Measurements from ENCODE around the gene LRRC75B. TPM values are rescaled to one million over a fixed set of nuclear protein-coding genes. Genes with fewer than 3 reads are reported as not detected.
"Not testable (repeated sequence)": the region's sequence is repeated elsewhere in the genome, so short reads cannot be mapped to it uniquely, and the experiment has no call there.

The LRRC75B gene
- total and polyA plus RNA-seq, 2 donors (not counting 3 experiments of a cell fraction or from before 2014, with no cell fraction given), result 8.9 to 15.0 TPM

GRCh38 chr22:24614794-24615193 is 21.9 kb upstream of the LRRC75B start:
- H3K4me2 ChIP-seq (ENCODE audit: insufficient read depth, low read length); DNase-seq (ENCODE audit: low read depth, low spot score); H3K4me3 ChIP-seq (replicated peaks in 1 of 3; ENCODE audit: insufficient read depth in 1 of 3, low read depth in 1 of 3, low read length in 3 of 3); FAIRE-seq; H3K27me3 ChIP-seq (ENCODE audit: control insufficient read depth in 2 of 2, insufficient read depth in 2 of 2, low read length in 2 of 2); H3K9me3 ChIP-seq (replicated peaks; ENCODE audit: control insufficient read depth, insufficient read depth, low read length); H2AFZ ChIP-seq (ENCODE audit: low read depth, low read length); BruUV-seq (replicated peaks); H3K79me2 ChIP-seq (ENCODE audit: control insufficient read depth, insufficient read depth, low read length); dilution Hi-C loops (cut with MboI; ENCODE audit: extremely low pct_ligation_motif_present, low sequenced_read_pairs); H4K20me1 ChIP-seq (replicated peaks; ENCODE audit: control insufficient read depth, extremely low read depth, insufficient read depth, low read length); H3K4me1 ChIP-seq (ENCODE audit: control insufficient read depth, extremely low read depth, insufficient read depth, low read length); H3K27ac ChIP-seq (ENCODE audit: insufficient read depth, low read depth, low read length); H3K36me3 ChIP-seq (ENCODE audit: control insufficient read depth in 2 of 2, extremely low read depth in 1 of 2, insufficient read depth in 2 of 2, low read length in 2 of 2); H3K9me1 ChIP-seq (replicated peaks; ENCODE audit: control insufficient read depth, extremely low read depth, insufficient read depth, low read length); POLR2A ChIA-PET; H3K9ac ChIP-seq (replicated peaks; ENCODE audit: extremely low read depth, insufficient read depth, low read length); intact Hi-C loops (cut with micrococcal nuclease): not testable (repeated sequence)
- CTCF ChIA-PET, result interaction anchor here (1.8 kb wide), 1 partner anchor 158 kb away, joined by 4 read pairs; no protein-coding TSS in a partner anchor

GRCh38 chr22:24609888-24610287 is 17.0 kb upstream of the LRRC75B start:
- H3K79me2 ChIP-seq (ENCODE audit: control insufficient read depth, insufficient read depth, low read length); CTCF ChIA-PET; POLR2A ChIA-PET; H3K4me2 ChIP-seq (ENCODE audit: insufficient read depth, low read length); DNase-seq (ENCODE audit: low read depth, low spot score); H2AFZ ChIP-seq (ENCODE audit: low read depth, low read length); H3K9ac ChIP-seq (replicated peaks; ENCODE audit: extremely low read depth, insufficient read depth, low read length); FAIRE-seq; dilution Hi-C loops (cut with MboI; ENCODE audit: extremely low pct_ligation_motif_present, low sequenced_read_pairs); BruUV-seq (replicated peaks); H3K27me3 ChIP-seq (ENCODE audit: control insufficient read depth in 2 of 2, insufficient read depth in 2 of 2, low read length in 2 of 2); H3K4me3 ChIP-seq (replicated peaks in 1 of 3; ENCODE audit: insufficient read depth in 1 of 3, low read depth in 1 of 3, low read length in 3 of 3); intact Hi-C loops (cut with micrococcal nuclease); H3K9me1 ChIP-seq (replicated peaks; ENCODE audit: control insufficient read depth, extremely low read depth, insufficient read depth, low read length); H3K36me3 ChIP-seq (ENCODE audit: control insufficient read depth in 2 of 2, extremely low read depth in 1 of 2, insufficient read depth in 2 of 2, low read length in 2 of 2); H3K27ac ChIP-seq (ENCODE audit: insufficient read depth, low read depth, low read length); H3K9me3 ChIP-seq (replicated peaks; ENCODE audit: control insufficient read depth, insufficient read depth, low read length); H3K4me1 ChIP-seq (ENCODE audit: control insufficient read depth, extremely low read depth, insufficient read depth, low read length); H4K20me1 ChIP-seq (replicated peaks; ENCODE audit: control insufficient read depth, extremely low read depth, insufficient read depth, low read length): not testable (repeated sequence)

GRCh38 chr22:24608327-24608726 is 15.5 kb upstream of the LRRC75B start:
- H3K9me3 ChIP-seq (replicated peaks; ENCODE audit: control insufficient read depth, insufficient read depth, low read length); H3K79me2 ChIP-seq (ENCODE audit: control insufficient read depth, insufficient read depth, low read length); H3K27ac ChIP-seq (ENCODE audit: insufficient read depth, low read depth, low read length); BruUV-seq (replicated peaks); H2AFZ ChIP-seq (ENCODE audit: low read depth, low read length); POLR2A ChIA-PET; H3K36me3 ChIP-seq (ENCODE audit: control insufficient read depth in 2 of 2, extremely low read depth in 1 of 2, insufficient read depth in 2 of 2, low read length in 2 of 2); FAIRE-seq; H3K4me1 ChIP-seq (ENCODE audit: control insufficient read depth, extremely low read depth, insufficient read depth, low read length); H3K9me1 ChIP-seq (replicated peaks; ENCODE audit: control insufficient read depth, extremely low read depth, insufficient read depth, low read length); H3K4me3 ChIP-seq (replicated peaks in 1 of 3; ENCODE audit: insufficient read depth in 1 of 3, low read depth in 1 of 3, low read length in 3 of 3); H3K27me3 ChIP-seq (ENCODE audit: control insufficient read depth in 2 of 2, insufficient read depth in 2 of 2, low read length in 2 of 2); H4K20me1 ChIP-seq (replicated peaks; ENCODE audit: control insufficient read depth, extremely low read depth, insufficient read depth, low read length); intact Hi-C loops (cut with micrococcal nuclease); CTCF ChIA-PET; dilution Hi-C loops (cut with MboI; ENCODE audit: extremely low pct_ligation_motif_present, low sequenced_read_pairs); DNase-seq (ENCODE audit: low read depth, low spot score); H3K4me2 ChIP-seq (ENCODE audit: insufficient read depth, low read length); H3K9ac ChIP-seq (replicated peaks; ENCODE audit: extremely low read depth, insufficient read depth, low read length): not testable (repeated sequence)

- H3K27me3 ChIP-seq (ENCODE audit: control insufficient read depth in 2 of 2, insufficient read depth in 2 of 2, low read length in 2 of 2); H4K20me1 ChIP-seq (replicated peaks; ENCODE audit: control insufficient read depth, extremely low read depth, insufficient read depth, low read length); dilution Hi-C loops (cut with MboI; ENCODE audit: extremely low pct_ligation_motif_present, low sequenced_read_pairs); H3K4me3 ChIP-seq (replicated peaks in 1 of 3; ENCODE audit: insufficient read depth in 1 of 3, low read depth in 1 of 3, low read length in 3 of 3); H3K9me3 ChIP-seq (replicated peaks; ENCODE audit: control insufficient read depth, insufficient read depth, low read length); BruUV-seq (replicated peaks); H3K9ac ChIP-seq (replicated peaks; ENCODE audit: extremely low read depth, insufficient read depth, low read length); FAIRE-seq; H3K4me1 ChIP-seq (ENCODE audit: control insufficient read depth, extremely low read depth, insufficient read depth, low read length); CTCF ChIA-PET; H3K9me1 ChIP-seq (replicated peaks; ENCODE audit: control insufficient read depth, extremely low read depth, insufficient read depth, low read length); H3K36me3 ChIP-seq (ENCODE audit: control insufficient read depth in 2 of 2, extremely low read depth in 1 of 2, insufficient read depth in 2 of 2, low read length in 2 of 2); POLR2A ChIA-PET; intact Hi-C loops (cut with micrococcal nuclease); H2AFZ ChIP-seq (ENCODE audit: low read depth, low read length); H3K27ac ChIP-seq (ENCODE audit: insufficient read depth, low read depth, low read length); H3K79me2 ChIP-seq (ENCODE audit: control insufficient read depth, insufficient read depth, low read length); DNase-seq (ENCODE audit: low read depth, low spot score); H3K4me2 ChIP-seq (ENCODE audit: insufficient read depth, low read length): not testable (repeated sequence)
Measured at GRCh38 chr22:24607429-24607983, 14.6 kb upstream of the LRRC75B start.
